ENCODE results near the gene SEPTIN1.
"Not testable (repeated sequence)": the region's sequence is repeated elsewhere in the genome, so short reads cannot be mapped to it uniquely, and the experiment has no call there.

The SEPTIN1 gene

DNA sequence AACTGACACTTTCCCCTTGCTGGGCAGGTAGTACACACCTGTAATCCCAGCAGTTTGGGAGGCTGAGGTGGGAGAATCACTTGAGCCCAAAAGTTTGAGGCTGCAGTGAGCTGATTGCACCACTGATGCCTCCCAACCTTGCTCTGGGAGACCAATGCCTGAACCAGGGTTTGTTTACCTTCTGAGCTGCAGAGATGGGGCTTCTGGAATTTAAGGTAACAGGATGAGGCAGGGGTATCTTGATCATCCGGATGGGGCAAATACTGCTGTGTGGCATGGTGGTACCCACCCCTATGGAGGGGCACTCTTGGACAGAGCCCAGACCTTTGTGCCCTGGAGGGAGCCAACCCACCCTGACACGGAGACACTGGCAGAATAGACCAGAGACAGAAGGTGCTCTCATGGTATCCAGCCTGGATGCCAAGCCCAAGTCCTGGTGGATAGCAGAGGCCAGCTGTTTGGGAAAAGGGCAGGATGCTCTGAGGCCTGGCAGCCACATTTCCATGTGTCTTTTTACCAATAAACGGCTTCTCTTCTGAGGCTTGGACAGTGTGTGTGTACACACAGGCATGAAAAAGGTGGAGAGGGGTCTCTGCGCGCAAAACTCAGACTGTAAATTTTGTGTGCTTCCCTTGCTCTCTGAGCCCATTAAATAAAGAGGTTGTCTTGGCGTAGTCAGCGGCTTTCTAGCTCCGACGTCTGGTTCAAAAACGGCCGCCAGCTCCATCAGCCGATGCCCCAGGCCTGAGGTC is 17.2 kb upstream of the SEPTIN1 start:
- DNase-seq: no peak

DNA sequence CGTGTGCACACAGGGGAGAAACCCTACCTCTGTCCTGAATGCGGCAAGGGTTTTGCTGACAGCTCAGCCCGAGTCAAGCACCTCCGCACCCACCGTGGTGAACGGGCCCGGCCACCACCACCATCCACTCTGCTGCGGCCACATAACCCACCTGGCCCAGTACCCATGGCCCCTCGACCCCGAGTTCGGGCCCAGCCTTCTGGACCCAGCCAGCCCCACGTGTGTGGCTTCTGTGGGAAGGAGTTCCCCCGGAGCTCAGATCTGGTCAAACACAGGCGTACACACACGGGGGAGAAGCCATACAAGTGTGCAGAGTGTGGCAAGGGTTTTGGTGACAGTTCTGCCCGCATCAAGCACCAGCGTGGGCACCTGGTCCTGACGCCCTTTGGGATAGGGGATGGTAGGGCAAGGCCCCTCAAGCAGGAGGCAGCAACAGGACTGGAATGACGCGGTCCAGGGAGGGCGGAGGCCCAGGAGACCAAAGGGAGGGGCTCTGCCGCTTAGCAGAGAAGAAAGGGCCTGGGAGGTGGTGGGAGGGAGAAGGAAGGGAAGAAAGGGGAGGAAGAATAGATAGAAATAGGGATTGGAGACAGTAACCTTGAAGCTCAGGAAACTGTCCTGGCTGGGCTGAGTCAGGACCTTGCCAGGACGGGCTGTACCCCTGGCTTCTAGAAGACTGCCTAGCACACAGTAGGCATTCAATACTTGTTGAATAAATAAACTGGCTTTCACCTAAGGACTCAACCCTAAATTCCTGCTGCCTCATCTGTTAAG is 16.5 kb upstream of the SEPTIN1 start:
- no peak for DNase-seq

DNA sequence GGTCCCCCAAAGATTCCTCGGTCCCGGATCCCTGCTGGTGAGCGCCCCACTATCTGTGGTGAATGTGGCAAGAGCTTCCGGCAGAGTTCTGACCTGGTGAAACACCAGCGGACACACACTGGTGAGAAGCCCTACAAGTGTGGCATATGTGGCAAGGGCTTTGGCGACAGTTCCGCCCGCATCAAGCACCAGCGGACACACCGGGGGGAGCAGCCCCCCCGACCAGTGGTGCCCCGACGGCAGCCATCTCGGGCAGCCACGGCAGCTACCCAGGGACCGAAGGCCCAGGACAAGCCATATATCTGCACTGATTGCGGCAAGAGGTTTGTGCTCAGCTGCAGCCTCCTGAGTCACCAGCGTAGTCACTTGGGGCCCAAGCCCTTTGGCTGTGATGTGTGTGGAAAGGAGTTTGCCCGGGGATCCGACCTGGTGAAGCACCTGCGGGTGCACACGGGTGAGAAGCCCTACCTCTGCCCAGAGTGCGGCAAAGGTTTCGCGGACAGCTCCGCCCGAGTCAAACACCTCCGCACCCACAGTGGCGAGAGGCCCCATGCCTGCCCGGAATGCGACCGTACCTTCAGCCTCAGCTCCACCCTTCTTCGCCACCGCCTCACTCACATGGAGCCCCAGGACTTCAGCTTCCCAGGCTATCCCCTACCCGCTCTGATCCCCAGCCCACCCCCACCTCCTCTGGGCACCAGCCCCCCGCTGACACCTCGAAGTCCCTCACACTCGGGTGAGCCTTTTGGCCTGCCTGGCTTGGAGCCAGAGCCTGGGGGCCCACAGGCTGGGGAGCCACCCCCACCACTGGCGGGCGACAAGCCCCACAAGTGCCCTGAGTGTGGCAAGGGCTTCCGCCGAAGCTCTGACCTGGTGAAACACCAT is 15.7 kb upstream of the SEPTIN1 start:
- no peak for DNase-seq

DNA sequence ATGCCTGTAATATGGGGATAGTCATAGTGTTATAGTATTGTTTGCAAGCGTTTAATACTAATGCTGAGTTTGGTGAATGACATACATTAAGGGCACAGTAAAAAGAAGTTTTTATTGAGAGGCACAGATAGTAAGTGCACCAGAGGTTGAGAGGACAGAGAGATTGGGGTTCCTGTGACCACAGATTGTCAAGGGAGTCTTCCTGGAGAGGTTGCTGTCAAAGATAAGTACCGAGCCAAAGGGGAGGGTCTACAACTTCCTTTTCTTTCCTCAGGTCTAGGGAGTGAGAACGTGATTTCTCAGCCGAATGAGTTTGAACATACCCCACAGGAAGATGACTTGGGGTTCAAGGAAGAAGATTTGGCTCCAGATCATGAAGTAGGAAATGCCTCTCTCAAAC is 14.7 kb upstream of the SEPTIN1 start:
- DNase-seq: no peak

DNA sequence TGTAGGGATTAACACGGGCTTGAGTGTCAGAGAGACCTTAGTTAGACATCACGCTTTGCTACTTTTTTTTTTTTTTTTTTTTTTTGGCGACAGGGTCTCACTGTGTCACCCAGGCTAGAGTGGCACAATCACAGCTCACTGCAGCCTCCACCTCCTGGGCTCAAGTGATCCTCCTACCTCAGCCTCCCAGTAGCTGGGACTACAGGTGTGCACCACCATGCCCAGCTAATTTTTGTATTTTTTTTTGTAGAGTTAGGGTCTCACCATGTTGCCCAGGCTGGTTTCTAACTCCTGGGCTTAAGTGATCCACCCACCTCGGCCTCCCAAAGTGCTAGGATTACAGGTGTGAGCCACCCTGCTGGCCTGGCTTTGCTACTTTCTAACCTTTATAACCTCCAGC is 14.3 kb upstream of the SEPTIN1 start:
- DNase-seq: not testable (repeated sequence)

DNA sequence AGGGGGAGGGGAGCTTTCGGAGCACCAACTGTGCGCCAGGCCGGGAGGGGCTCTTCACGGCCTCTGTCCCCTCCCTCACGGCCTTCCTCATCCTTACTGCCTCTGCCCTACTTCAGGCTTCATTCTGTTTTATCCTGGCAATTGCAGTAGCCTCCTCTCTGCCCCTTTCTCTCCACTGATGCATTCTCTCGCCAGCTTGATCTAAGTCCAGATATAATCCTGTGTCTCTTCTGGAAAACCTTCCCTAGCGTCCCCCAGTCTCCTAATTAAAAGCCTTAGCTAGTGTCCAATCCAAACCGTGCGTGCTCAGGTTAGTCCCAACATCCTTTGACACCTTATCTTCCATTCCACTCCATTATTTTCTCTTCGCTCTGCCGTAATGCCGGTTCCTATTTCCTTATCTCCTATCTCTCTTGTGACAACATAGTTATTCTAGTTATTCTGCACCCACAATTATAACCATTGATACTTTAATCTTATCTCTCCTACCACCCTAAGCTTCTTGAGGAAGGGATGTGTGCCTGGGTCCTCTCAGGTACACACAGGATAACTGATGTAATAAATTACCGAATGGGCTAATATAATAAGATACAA is 13.7 kb upstream of the SEPTIN1 start:
- DNase-seq: peak; percentile 68

DNA sequence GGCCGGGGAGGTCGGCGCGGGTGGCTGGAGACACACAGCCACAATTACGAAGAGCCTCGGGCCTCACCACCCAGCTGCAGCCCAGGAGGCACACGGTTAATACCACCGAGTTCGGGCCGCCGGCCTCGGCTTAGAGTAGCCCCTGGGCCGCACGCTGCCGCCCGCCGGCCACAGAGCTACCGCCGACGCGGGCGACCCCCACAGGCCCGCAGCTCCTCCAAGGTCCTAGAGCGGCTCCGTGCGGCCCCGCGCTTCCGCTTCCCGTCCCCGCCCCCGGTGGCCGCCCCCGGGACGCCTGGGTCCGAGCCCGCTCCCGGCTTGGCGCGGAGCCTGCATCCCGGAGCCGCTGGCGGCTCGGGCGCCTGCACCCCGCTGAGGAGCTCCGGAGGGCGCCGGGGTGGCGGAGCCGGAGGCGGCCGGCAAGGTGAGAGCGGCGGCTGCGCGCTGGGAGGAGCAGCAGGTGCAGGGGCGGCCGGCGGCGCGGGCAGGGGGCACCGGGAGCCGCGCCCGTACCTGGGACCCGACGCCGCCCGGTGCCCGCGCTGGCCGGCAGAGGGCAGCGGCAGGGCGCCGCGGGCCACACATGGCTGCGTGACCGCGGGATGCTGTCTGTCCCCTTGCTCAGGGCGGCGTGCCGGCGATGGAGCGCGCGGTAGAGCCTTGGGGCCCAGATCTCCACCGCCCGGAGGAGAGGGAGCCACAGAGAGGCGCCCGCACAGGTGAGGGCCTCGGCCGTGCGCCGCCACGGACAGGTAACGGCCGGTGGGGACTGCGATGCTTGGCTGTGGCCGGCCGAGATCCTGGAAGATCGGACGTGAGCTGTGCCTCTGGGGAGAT is 13.0 kb upstream of the SEPTIN1 start, which contains the start of gene ZNF48:
ZNF48 (plus strand) TSS at position 266 of the 837 bp plus-strand sequence; CDS start at position 641, 375 bp downstream.
- DNase-seq: peak; percentile 98

DNA sequence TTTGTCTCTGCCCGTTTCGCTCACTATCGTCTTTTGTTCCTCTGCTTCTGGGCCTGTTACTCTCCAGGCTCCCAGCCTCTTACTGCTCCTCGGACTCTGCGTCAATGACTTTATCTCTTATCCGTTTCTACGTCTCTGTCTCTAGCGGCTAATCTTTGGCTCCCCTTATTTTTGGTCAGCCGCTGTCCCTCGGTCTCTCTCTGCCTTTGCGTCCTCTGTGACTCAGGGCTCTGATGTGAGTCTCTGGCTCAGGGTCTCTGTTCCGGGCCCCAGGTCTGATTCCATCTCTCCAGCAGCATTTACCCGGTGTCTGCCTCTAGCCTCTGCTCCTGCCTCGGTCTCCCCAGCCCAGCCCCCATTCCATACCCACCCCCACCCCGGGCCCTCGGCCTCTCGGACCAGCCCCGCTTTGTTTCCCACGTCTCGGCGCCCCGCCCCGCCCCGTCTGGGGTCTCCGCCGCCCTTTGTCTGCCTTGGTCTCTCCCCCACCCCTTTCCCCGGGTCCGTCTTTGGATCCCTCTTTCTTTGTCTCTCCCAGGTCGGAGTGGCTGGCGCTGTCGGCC is 12.3 kb upstream of the SEPTIN1 start:
- peak; percentile 65 for DNase-seq

DNA sequence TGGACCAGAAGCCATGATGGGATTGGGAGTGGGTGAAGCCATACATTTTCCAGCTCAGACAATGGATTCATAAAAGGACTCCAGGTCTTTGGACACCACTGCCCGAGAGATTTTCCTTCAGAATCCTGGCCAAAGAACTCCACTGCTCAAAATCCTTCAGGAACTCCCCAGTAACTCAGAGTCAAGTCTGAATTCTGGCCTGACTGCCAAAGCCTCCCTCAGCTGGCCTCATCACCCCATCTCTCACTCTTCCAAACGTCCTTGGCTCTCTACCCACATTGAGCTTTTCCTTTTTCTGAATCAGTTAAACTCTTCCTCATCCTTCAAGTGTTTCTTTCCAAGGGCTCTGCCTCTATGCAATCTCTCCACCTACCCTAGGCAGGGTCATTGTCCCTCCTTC is 1.2 kb upstream of the SEPTIN1 start:
- no peak for DNase-seq

DNA sequence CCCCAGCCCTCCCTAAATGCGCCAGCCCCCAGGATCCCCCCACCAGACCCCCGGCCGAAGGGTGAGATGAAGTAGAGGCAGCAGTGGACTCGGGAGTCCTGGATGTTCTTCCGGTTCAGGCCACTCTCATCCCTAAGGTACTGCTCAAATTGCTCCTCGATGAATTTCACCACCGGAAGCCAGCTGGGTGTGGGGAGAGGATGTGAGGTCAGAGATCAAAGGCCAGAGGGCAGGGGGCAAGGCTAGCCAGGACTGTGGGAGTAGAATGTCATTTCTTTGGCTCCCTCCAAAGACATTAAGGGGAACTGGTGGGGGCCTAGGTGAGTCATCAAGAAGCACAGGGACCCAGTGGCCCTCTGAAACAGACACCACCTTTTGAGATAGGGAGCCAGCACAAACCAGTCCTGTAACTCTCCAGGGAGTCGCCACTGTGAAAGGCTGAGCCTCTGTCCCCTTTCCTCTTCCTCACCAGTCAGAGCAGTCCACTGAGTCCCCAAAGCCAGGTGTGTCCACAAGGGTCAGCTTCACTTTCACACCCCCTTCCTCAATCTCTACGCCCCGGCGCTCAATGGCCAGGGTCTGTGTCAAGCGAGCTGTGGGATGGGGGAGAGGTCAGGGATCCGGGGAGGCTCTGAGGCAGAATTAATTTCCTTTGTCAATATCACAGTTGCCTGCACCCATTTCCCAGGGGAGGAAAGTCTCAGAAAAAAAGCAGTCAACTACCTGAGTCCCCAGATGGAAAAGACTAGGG is 895 bp downstream of the SEPTIN1 start:
- DNase-seq: no peak

DNA sequence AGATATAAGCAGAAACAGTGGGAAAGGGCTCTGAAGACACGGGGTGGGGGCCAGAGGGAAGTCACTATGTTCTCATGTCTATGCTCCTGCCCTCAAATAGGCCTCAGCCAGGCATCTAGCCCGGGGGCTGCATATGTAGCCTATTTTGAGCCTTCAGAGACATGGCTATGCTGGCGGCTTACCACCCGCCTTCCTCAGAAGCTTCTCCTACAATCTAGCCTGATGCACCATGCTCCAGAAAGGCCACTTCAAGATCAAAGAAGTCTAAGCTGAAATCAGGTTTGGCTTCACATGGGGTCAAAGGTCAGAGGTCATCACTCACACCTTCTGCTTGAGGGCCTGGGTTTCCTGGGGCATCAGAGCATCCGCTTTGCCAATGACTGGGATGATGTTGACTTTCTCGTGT is 1.6 kb downstream of the SEPTIN1 start:
- no peak for DNase-seq

DNA sequence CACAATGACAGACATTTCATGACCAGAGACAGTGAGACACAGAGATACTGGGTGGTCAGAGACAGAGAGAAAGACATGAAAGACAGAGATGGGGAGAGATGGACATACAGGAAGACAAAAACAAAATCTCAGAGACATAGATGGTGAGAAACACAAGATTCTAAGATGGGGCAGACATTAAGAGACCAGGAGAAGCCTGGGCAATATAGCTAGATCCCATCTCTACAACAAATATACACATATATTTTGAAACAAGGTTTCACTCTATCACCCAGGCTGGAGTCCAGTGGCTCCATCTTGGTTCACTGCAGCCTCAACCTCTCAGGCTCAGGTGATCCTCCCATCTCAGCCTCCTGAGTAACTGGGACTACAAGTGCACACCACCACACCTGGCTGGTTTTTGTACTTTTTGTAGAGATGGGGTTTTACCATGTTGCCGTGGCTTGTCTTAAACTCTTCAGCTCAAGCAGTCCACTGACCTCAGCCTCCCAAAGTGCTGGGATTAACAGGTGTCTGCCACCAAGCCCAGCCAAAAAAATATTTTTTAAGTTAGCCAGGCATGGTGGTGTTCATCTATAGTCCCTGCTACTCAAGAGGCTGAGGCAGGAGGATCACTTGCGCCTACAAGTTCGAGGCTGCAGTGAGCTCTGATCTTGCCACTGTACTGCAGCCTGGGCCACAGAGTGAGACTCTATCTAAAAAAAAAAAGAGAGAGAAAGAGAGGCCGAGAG is 2.1 kb downstream of the SEPTIN1 start:
- DNase-seq: no peak

DNA sequence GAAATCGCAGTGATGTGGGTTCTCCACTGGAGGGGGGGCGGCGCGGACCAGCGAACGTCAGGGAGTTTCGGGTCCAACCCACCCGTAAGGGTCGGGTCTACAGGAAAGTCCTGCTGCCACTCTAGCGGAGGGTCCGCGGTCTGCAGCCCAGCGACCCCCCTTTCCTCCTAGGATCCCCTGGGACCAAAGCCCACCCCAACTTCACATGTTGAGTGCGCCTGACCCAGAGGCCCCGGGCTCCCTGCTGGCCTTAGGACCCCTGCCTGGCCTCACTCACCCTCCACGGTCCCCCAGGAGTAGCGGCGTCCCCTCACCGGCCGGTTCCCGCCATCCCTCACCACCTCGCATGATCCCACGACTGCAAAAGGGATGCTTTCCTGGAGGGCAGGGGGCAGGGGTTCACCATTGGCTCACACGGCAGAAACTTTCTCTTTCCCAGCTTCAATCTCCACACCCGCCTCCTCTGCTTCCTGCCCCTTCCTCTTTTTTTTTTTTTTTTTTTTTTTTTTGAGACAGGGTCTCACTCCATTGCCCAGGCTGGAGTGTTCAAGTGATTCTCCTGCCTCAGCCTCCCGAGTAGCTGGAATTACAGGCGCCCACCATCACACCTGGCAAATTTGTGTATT is 3.1 kb downstream of the SEPTIN1 start:
- no peak for DNase-seq

DNA sequence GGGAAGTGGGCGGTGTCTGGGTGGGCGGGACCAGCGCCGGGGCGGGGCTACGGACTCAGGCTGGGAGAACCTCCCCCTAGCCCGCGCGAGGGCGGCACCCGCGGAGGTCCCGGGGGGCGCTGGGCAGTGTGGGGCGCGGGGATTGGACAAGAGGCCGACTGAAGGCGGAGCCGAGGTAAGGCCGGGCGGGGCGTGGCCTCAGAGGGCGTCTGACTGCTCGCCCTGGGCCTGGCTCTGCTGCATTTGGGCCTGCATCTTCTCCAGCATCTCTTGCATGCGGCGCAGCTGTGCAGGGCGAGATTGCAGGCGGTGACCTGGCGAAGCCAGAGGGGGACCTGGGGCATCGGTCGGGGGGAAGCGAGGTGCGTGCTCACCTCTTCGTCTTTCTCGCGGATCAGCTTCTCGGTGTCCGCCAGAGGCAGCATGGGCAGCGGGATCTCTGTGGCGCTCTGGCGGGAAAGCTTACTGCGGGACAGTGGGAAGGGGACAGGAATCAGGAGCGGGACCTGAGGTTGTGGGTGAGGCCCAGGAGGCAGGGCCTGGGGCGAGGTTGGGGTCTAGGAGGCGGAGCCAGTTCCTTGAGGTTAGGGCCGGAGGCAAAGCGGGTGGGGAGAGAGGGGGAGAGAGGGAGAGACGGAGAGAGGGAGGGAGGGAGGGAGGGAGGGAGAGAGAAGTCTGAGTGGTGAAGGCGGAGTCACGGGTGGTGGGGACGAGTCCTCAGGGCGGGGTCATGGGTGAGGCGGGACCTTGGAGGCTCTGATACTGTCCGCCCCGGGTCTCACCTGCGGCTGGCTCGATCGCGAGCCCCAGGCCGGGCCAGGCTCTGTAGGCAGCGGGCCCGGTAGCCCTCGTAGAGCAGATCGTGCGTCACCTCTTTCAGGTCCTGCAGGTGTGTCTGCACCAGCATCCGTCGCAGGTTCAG is 3.9 kb downstream of the SEPTIN1 start:
- peak; percentile 99 for DNase-seq

DNA sequence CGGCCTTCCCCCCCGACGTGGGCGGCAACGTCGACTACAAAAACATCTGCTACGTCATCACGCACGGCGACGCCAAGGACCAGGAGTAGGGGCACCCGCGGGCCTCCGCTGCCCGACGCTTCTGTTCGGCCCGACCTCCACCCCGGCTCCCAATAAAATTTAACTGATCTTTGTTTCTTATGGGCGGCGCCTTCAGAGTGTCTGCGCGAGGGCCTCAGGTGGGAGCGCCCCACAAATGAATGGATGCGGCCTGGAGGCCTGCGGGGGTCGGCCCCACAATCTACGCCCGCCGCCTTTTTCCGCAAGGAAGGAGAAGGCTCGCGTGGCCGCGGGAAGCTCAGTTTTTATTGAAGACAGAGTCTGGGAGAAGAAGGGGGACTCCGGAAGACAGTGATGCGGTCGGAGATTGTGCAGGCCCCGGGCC is 4.5 kb downstream of the SEPTIN1 start:
- DNase-seq: peak; percentile 94

DNA sequence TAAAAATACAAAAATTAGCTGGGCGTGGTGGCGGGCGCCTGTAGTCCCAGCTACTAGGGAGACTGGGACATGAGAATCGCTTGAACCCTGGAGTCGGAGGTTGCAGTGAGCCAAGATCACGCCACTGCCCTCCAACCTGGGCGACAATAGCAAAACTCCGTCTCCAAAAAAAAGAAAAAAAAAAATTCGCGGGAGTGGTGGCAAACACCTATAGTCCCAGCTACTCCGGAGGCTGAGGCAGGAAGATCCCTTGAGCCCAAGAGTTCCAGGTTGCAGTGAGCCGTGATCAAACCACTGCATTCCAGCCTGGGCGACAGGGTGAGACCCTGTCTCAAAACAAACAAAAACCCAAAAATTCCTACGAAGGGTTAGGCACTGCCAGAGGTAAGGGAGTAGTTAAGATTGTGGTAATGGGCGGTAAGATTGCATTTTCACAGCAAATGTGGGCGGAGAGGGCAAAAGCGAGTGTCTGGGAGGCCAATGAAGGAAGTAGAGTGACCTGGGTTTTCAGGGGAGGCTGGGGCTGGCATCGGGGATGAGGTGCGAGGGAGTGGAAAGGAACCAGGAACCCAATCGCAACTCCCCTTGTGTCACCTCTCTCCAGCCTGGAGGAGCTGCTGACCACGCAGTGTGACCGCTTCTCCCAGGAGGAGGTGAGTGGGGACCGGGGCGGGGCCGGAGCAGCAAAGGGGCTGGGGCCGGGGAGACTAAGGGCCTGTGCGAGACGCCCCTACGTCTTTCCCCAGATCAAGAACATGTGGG is 5.1 kb downstream of the SEPTIN1 start:
- no peak for DNase-seq

DNA sequence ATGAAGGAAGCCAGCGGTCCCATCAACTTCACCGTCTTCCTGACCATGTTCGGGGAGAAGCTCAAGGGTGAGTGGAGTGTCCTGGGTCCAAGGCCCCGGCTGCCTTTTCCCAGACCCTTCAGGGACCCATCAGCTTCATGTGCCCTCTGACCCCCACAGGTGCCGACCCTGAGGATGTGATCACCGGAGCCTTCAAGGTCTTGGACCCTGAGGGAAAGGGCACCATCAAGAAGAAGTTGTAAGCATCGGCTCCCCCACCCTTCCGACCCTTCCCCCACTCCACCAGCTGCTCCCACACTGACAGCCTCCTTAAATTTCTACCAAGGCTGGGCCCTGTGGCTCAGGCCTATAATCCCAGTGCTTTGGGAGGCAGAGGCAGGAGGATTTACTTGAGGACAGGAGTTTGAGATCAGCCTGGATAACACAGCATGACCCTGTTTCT is 5.9 kb downstream of the SEPTIN1 start:
- DNase-seq: no peak

DNA sequence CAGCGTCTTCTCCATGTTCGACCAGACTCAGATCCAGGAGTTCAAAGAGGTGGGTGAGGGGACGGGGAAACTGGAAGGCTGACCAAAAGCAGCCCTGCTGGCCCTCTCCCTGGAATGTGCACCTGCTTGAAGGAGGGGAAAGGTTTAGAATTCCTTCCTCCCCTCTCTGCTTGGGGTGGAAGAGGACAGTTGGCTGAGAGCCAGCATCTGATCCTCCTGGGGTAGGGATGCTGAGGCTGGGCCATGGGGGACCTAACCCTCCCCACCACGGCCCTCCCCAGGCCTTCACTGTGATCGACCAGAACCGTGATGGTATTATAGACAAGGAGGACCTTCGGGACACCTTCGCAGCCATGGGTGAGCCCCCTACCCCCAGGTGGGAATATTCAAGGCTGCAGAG is 6.5 kb downstream of the SEPTIN1 start:
- no peak for DNase-seq

All from NCI-H146 (cell line).